Measurements from ENCODE around the gene PKNOX2.

- TF ChIP-seq EZH2phosphoT487 (IDR thresholded peaks at IDR 0.05; ENCODE audit: low read length) (no peak), EZH2 (optimal IDR thresholded peaks at IDR 0.05; ENCODE audit: low read depth, low read length) (no peak)
- TF ChIP-seq, protein P1, sequence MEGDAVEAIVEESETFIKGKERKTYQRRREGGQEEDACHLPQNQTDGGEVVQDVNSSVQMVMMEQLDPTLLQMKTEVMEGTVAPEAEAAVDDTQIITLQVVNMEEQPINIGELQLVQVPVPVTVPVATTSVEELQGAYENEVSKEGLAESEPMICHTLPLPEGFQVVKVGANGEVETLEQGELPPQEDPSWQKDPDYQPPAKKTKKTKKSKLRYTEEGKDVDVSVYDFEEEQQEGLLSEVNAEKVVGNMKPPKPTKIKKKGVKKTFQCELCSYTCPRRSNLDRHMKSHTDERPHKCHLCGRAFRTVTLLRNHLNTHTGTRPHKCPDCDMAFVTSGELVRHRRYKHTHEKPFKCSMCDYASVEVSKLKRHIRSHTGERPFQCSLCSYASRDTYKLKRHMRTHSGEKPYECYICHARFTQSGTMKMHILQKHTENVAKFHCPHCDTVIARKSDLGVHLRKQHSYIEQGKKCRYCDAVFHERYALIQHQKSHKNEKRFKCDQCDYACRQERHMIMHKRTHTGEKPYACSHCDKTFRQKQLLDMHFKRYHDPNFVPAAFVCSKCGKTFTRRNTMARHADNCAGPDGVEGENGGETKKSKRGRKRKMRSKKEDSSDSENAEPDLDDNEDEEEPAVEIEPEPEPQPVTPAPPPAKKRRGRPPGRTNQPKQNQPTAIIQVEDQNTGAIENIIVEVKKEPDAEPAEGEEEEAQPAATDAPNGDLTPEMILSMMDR (IDR thresholded peaks at IDR 0.05; ENCODE audit: low read length): no peak
Observed at GRCh38 chr11:125441648-125442410, 277.3 kb downstream of the PKNOX2 start.
